Measurements from ENCODE around the gene RSPO3.

RSPO3 gene

DNA sequence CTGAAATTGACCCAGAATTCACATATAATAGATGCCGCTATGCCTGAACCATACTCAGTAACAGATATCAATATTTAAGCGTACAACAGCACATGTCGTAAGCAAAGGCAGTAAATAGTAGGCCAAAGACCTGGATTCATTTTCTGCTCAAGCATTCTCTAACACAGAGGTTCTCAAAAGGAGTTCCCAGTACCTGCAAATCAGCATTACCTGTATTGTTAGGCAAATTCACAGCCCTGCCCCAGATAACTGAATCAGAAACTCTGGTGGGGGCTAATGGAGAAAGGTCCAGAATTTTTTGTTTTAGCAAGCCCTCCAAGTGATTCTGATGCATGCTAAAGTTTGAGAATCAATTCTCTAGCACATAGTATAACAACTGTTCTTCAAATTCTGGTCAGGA, 36.0 kb downstream of the RSPO3 start:
- DNase-seq (ENCODE audit: low read depth in 3 of 3, low spot score in 1 of 3) = no peak

DNA sequence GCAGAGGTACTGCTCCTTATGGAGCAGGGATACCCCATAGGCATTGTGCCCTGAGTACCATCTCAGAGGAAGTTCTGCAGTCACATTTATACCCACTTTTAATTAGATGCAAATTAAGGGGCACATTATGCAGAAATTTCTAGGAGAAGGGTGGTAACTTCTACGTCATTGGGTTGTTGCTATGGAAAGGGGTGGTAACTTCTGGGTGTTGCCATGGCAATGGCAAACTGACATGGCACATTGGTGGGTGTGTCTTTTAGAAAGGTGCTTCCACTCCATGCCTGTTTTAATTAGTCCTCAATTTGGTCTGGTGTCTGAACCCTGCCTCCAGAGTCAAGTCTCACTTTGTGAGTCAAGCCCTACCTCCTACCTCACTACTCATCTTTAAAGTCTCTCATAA, 42.0 kb downstream of the RSPO3 start:
- DNase-seq (ENCODE audit: low read depth in 3 of 3, low spot score in 1 of 3) = no peak

DNA sequence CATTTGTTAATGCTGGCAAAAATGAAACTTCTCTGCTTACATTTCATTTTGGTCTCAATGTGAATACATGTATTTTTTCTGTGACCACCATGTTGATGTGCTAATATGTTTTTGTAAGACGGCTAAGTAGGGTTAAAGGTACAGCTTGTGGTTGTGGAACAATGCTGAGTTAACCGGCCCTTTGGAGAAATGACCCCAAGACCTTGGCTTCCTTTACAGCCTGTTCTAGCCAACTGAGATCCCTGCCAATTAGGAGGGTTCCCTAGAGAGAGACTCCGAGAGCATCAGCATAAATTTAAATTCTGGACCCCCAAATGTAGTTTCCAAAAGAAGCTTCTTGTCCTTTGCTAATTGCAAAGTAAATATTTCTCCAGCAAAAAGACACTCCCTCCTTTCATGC, 44.4 kb downstream of the RSPO3 start:
- DNase-seq (ENCODE audit: low read depth in 3 of 3, low spot score in 1 of 3) = no peak

DNA sequence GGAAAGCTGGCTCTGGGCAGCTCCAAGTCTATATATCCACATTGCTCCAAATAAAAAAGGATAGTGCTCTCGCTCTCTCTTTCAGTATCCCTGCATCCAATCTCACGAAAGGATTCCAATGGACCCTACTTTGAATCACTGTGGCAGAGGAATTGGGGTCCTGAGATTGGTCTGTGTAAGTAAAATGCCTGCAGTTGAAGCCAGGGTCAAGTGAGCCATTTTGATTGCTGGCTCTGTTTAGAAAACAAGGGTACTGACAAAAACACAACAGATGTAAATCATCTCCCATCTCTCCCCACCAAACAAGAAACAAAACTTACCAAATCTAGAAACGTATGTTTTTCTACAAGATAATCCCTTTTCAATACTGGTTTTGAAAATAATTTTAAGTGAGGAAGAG, 45.6 kb downstream of the RSPO3 start:
- DNase-seq (ENCODE audit: low read depth in 3 of 3, low spot score in 1 of 3) = no peak

DNA sequence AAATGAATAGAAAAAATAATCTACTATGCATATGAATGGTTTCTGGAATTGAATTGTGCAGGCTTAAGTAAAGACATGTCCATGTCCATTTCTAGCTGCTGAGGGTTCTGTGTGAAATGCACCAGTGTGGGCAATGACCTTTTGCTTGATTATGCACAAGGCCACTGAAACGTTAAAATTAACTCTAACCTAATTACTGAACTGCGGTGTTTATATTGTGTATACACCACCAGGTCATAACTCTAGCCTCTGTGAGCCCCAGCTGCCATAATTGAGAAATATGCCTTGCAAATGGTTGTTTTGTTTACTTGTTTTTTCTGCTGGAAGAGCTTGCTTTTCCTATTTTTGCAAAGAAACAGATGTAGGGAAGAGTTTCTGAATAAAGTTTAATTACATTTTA, 46.1 kb downstream of the RSPO3 start:
- no peak for DNase-seq (ENCODE audit: low read depth in 3 of 3, low spot score in 1 of 3)

DNA sequence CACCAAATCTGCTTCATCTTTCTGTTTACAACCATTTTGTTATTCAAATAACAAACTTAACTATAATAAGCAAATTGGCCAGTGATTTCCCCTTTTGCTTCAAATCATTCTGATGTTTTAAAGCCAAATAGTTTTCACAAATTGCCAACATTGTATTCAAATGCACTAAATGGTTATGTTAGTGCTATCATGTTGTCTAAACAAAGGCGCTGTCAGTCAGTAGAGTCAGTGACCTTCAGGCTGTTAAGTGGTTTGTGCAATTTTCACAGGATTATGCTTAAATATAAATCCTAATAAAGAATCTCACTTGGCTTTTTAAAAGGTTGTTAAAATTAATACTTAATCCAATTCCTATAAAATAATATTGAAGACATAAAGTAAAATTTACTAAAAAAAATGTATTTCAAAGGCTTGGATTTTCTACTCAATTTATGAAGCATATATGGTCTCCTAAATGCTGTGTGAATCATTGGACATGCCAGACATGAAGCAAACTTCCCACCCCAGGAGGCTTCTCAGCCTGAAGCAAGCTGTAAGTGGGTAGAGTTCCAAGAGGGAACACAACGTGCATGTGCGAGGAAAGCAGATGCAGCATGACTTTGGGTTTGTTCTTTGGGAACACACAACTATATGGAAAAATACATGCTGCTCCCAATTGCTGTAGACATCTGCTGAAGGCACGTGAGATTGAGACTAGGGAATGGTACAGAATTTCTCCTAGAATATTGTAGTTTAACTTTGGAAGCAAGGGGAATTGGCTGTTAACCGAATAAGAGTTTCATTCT, 54.9 kb downstream of the RSPO3 start:
- no peak for DNase-seq (ENCODE audit: low read depth in 3 of 3, low spot score in 1 of 3)

DNA sequence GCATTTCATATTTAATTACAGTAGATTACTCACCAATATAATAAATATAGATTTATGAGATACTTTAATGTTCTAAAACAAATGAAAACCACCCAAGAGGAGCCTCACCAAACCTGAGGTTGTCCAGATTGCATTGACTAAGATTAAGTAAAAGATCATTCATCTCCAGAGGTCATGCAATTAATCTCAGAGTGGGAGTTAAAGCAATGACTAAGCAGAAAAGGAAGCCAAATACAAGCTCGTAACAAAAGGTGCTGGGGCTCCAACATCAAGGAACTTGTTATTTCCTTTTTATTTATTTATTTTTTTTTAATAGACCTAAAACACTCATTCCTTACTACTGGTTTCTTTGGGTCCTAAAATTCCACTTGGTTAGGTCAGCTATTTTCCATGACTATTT, 57.7 kb downstream of the RSPO3 start:
- DNase-seq (ENCODE audit: low read depth in 3 of 3, low spot score in 1 of 3) = no peak

DNA sequence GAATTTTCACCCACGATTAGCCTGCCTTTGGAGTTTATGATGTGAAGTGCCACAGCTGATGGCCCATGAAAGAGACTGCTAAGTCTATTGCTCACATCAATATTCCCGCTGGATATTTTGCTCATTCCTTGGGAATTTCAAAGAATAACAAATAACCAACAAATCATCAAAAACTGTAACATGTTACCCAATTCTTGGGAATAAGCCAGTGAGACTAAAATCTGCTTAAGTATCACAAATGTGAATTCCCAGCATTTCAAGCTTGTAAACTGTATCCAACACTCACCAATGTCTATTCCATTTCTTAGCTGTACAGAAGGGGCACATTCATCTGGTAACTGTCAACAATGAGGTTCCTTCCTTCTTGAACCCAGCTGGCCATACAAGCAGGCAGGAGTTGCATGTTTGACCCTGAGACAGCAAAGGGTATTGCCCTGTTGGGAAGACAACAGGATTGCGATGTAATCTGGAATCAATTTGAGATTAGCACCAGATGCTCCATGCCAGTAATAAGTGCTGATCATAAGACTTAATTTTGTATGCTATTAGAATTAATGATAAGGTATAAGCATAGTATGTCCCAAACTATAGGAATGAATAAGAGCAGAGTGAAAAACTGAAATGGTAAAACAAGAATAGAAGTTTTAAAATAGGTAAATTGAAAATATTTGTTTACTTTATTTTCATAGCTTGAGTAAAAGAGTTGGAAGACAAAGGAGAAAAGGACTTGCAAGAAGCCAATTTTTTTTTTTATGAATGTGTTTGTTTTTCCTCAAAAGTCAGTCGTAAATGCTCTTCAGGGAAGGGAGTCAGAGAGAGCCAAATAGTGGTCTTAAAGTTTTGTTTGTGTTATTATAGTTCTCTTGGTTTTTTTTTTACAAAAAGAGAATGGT, 58.8 kb downstream of the RSPO3 start:
- DNase-seq (ENCODE audit: low read depth in 3 of 3, low spot score in 1 of 3) = no peak

DNA sequence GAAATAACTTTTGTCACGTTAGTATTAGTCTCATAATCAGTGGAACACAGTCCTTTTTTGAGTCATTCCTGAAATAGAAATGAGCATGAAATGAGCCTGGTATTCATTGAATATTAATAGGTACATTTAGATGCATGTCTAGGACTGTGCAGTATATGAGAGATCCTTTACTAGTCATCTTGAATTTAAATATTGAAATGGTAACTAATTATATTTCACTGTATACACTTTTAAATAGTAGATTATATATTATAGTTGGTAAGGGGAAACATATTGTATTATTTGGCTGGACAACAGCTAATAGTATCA, 59.4 kb downstream of the RSPO3 start:
- no peak for DNase-seq (ENCODE audit: low read depth in 3 of 3, low spot score in 1 of 3)

DNA sequence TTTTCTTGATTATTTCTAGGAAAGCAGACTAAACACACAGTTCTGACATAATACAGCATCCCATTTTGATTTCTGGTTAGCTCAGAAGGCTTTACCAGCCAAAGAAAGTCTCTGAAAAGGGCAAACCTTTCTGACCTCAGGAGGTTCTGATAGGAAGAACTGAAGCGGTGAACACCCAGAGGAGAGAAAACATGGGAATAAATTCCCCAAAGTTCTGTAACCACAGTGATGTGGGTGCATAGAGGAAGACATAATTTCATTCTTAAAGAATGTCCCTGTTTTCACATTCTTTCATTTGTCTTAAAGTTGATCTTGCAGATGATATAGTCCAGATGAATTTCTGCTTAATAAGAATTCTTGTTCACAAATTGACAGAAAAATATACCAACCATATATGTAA, 60.3 kb downstream of the RSPO3 start:
- DNase-seq (ENCODE audit: low read depth in 3 of 3, low spot score in 1 of 3) = no peak

DNA sequence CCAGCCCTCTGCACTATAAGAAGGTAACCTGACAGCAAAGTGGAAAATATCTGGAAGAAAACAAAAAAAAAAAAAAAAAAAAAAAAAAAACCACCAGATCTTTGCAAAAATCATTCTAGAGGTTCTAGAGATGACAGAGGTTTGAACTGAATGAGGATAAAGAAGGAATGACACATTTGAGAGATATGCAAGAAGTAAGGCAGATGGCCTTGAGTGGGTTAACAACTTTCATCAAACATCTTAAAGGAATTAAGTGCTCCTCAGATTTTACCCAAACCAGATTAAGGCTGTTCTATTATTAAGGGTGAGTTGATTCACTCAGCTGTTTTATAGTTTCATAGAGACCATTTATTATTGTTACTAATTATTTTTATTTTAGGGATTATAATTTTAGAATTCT, 62.0 kb downstream of the RSPO3 start:
- no peak for DNase-seq (ENCODE audit: low read depth in 3 of 3, low spot score in 1 of 3)

DNA sequence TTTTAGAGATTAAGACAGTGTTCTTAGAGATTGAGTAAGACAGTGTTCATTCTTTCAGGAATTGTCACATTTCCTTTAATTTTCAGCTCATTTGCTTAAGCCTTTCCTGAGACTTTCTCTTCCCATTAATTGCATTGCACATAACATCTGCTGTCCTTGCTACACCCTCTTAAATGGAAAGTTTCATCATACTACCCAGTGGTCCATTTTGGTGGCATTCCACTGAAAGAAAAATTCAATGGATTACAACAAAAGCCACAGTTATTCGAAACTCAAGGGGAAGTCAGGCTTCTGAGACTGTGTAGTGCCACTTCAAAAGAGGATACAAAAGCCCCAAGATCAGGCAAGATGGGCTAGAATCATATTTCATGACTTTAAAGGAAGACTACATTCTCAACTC, 64.0 kb downstream of the RSPO3 start:
- no peak for DNase-seq (ENCODE audit: low read depth in 3 of 3, low spot score in 1 of 3)

DNA sequence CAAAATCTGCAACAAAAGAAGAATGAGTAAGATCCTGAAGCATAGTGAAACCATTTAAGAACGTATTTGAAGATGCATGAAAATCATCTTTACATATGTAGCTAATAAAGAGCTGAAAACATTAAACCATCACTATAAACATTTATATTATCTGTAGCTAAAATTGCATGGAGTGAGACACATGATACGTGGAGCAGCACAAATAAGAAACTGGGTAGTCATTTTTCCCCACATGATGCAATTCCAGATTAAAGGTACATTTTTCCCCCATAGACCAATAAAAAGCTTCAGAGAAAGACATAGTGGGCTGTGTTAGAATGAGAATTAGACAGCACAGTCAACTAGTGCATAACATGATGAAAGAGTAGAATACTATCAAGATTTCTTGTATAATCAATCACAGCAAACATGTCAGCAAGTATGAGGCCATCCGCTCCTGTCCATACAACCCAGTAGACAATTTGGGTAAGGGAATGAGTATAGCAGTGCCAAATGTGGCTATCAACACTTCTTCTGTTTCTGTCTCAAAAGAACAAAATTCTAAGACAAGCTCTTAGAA, 67.0 kb downstream of the RSPO3 start:
- no peak for DNase-seq (ENCODE audit: low read depth in 3 of 3, low spot score in 1 of 3)

DNA sequence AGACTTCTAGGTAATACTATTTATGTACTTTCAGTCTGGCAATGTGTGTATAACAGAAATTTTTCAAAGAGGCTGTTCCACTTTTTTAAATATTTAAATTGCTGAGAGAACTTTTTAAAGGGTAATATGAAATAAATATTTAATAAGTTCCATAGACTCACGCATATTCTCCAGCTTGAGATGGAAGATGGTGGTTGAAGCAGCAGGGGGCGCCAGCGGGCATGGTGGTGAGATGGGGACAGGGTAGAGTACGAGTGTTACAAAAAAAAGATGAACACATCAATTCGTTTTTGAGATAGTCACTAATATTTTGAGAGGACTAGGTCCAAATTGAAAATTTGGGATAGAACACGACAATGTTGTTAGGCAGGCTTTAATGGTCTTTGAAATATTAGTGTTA, 68.4 kb downstream of the RSPO3 start:
- peak in 2 of 3 donors; percentile 2 to 50 for DNase-seq (ENCODE audit: low read depth in 3 of 3, low spot score in 1 of 3)

DNA sequence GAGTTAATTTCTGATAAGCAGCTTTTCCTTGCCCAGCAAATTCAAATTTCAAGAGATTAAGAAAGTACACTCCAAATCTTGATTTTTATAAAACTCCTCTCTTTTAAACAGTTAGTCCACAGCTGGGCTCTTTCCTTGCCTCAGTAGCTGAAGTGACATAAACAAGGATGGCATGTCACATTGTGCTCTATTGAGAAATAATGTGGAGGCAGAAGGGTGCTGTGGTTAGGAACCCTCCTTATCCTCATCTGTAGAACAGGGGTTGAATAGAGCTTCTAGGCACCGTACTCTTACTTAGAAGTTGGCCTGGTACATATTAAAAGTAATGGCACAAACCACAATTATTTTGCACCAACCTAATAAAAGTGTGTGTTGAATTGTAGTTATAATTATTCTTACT, 70.3 kb downstream of the RSPO3 start:
- DNase-seq (ENCODE audit: low read depth in 3 of 3, low spot score in 1 of 3) = no peak

DNA sequence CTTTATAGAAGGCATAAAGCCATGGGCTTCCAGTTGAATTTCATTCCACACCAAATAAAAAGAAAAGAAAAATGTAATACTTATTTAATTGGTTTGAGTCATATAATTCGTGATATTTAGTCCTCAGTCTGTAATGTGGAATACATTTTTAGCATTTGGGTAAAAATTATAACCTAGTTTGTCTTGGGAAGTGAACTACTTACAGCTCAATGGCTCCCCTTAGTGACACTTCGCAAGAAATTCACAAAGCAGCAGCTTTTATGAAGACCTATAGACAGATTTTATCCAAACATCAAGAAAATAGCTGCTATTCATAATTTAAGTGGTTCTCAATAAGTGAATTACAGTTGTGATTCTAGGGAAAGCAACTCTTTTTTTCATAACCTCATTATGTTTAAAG, 72.1 kb downstream of the RSPO3 start:
- DNase-seq (ENCODE audit: low read depth in 3 of 3, low spot score in 1 of 3) = no peak

DNA sequence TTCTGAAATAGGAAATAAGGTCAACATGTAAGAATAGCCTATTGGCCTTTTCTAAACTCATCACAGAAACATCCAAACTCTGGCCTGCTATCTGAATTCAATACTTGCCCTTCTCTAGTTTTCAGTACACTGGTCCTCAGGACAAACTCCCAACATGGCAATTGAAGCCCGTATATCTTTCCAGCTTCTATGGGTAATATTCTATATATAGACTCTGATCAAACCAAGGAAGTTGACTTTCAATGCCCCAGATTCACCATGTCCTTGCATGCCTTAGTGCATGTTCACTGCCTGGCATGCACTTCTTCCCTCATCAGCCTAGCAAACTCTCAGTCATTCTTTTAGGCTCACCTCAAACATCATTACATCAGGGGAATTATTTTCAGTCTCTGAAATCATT, 73.2 kb downstream of the RSPO3 start:
- no peak for DNase-seq (ENCODE audit: low read depth in 3 of 3, low spot score in 1 of 3)

DNA sequence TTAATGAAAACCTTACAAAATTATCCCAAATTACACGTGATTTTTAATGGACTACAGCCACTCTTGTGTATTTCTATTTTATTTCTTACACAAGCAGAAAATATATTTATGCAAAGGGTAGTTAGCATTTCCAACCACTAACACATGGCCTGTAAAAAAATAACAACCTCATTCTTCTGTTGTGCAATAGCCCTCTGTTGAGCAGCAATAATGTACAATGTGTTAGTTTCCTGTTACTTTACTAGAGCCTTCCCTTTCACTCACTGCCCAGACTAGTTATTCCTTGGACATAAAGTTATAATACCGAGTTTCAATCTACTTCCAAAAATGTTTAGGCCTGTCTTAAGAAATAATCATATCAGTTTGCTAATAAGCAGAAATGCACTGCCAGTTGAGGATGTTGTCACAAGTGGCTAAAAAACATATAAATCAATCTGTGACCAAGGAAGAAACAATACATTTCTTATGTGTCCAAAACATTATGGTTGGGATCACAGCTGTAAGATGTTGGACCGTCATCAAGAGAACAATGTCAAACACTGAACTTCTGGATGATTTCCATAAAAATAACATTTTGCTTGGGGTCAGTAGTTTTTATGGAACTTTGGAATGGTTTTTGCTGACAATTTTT, 74.6 kb downstream of the RSPO3 start:
- DNase-seq (ENCODE audit: low read depth in 3 of 3, low spot score in 1 of 3) = no peak

DNA sequence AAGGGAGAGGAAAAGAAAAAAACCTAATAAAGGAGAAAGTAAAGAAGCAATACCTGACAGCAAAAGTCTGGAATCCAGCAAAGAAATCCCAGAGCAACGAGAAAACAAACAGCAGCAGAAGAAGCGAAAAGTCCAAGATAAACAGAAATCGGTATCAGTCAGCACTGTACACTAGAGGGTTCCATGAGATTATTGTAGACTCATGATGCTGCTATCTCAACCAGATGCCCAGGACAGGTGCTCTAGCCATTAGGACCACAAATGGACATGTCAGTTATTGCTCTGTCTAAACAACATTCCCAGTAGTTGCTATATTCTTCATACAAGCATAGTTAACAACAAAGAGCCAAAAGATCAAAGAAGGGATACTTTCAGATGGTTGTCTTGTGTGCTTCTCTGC, 77.4 kb downstream of the RSPO3 start:
- no peak for DNase-seq (ENCODE audit: low read depth in 3 of 3, low spot score in 1 of 3)

DNA sequence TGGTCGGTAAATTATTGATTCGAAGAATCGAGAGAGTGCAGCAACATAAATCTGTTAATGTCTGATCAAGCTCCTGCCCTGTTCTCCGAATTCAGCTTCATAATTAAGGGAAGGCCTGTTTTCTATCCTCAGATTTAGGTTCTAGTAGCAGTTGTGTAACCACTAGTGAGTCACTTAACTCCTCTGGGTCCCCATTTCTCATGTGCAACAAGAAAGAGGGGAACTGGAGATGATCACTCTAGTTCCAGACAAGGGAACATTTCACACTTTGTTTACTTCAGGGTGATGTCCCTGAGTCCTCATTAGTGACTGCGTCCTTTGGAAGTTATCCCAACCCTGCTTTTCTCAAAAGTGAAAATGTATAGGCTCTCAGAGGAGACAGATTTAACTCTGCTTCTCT, 80.1 kb downstream of the RSPO3 start:
- DNase-seq (ENCODE audit: low read depth in 3 of 3, low spot score in 1 of 3) = no peak

DNA sequence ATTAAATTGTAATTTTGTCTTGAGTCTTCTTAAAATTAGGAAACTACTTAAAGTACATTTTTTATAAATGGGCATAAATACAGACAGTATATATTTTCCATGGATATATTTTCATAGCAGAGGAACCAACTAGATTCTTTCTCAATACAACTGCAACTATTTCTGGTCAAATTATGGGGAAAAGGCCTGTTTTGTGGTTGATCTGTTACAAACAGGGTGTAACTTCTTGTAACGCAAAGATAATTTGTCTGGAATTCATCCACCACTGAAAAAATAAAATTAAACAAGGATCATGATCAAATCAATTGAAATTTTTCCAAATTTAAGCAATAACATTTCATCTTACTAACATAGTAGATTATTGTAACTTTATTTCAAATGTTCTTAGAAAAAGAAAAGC, 81.0 kb downstream of the RSPO3 start:
- DNase-seq (ENCODE audit: low read depth in 3 of 3, low spot score in 1 of 3) = no peak

DNA sequence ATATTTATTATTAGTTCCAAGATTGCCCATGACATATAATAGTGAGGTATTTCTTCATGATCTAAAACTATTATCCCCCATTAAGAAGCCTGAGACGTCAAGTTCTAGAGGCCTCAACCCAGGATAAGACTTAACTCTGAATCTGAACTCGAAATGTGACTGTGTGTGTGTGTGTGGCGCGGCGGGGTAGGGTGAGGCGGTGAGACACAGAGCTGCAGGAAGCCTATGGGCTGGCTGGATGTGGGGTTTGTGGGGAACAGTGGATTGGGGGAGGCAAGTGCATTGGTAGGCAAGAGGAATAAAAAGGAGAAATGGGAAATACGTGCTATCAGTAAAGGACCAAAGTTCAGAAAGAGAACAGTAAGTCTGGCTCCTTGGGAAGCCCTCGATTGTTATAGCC, 81.6 kb downstream of the RSPO3 start:
- no peak for DNase-seq (ENCODE audit: low read depth in 3 of 3, low spot score in 1 of 3)

Measured in stimulated activated CD4-positive, alpha-beta T cell treated with anti-CD3 and anti-CD28 coated beads, TNF-alpha, amount 100 ng/mL, for 1 hour (primary cell).